Psoas muscle (tissue), 8 donors: ENCODE measurements around the gene LAMP5. TPM values are rescaled to one million over a fixed set of nuclear protein-coding genes. Genes with fewer than 3 reads are reported as not detected.

Experiments
- ATAC-seq, 4 donors: fragments of 200-7000 bp; cut with Tn5 transposase; one replicate each; pipeline ENCODE4 v1.9.1; 2020; ENCODE audit warnings: moderate library complexity in 3 of 4, mild to moderate bottlenecking in 2 of 4
- DNase-seq, 2 donors: peaks; one replicate each; pipeline ENCODE4 v3.0.0-alpha.2; 2020
- H3K27ac ChIP-seq: fragments of 200-600 bp; one replicate; pipeline ENCODE4 v1.8.0; 2022
- H3K27me3 ChIP-seq, 3 donors: fragments of 200-600 bp in 1 of 3; one replicate each; pipeline versions ENCODE4 v1.6.1 to v1.8.0; 2013 to 2022; ENCODE audit warnings: low read length in 2 of 3, mild to moderate bottlenecking in 2 of 3, moderate library complexity in 1 of 3; ENCODE audit not compliant: insufficient read depth in 3 of 3
- H3K36me3 ChIP-seq, 2 donors: fragments of 200-600 bp in 1 of 2; one replicate each; pipeline versions ENCODE4 v1.6.1 to v1.8.0; 2013 to 2022; ENCODE audit warnings: low read depth in 1 of 2, mild to moderate bottlenecking in 1 of 2, moderate library complexity in 1 of 2; ENCODE audit not compliant: insufficient read depth in 1 of 2
- H3K4me1 ChIP-seq: fragments of 200-600 bp; one replicate; pipeline ENCODE4 v1.8.0; 2022
- H3K4me3 ChIP-seq: fragments of 200-600 bp; one replicate; pipeline ENCODE4 v1.8.0; 2022; ENCODE audit warnings: mild to moderate bottlenecking
- H3K9me3 ChIP-seq: fragments of 200-600 bp; one replicate; pipeline ENCODE4 v1.8.0; 2022
- CTCF ChIP-seq: fragments of 200-600 bp; IDR thresholded peaks from one replicate; pipeline ENCODE4 v1.8.0; 2022; ENCODE audit warnings: antibody characterized with exemption
- WGBS, 3 donors: extraction: QIAGEN DNeasy Blood & Tissue Kit; methylation state at CpG; one replicate each; pipeline versions ENCODE4 v1.1.6 to v1.1.7; 2013; 5-methylcytosine and 5-hydroxymethylcytosine counted together
- intact Hi-C, 2 donors: fragments of 100-400 bp; cut with DNase I; formaldehyde crosslinking; loops; one replicate each; pipeline versions ENCODE4 v1.11.0 to v1.14.2; 2022
- polyA plus RNA-seq, 3 donors: library from polyadenylated mRNA; stranded (reverse); fragments of 200-250 nt; gene quantifications; one replicate each; pipeline ENCODE4 v1.2.3, GENCODE V29; 2013
- total RNA-seq, 4 donors: library from RNA; stranded (reverse); fragmentation: NEBNext Ultra II Directional in 2 of 4; extraction: Animal tissue kit (Norgen Biotek cat#: 25700) in 2 of 4; gene quantifications; one replicate each; pipeline versions ENCODE4 v1.2.1 to v1.2.4, GENCODE V29; 2021 to 2023
- donor health status: healthy with polysubstance abuse.
- donor health status: DM: no; HTN: no; CAD: no; lungs with moderate emphysema.
- donor health status: Bipolar disorder and iron deficiency.
- donor health status: healthy.
- donor health status: DM: yes; HTN: yes; CAD: no.
- donor health status: DM: no; HTN: no; CAD: no.
- donor health status: DM: no; HTN: no; CAD: no.
- donor health status: DM: yes; HTN: yes; CAD: no.

The LAMP5 gene
- total and polyA plus RNA-seq, 7 donors: 0.01 TPM; not detected in 6

- no peak for DNase-seq
- 2% methylated on average over 13 of the region's 13 CpGs for WGBS, 3 donors
- Histone ChIP-seq H3K36me3 (no peaks in the 10 kb centered on the region), H3K27ac (no peak overlapping the region), H3K27me3 (peaks cover 13 to 69% (median 16%) of the 10 kb centered on the region in 3 donors), H3K4me3 (no peak overlapping the region), H3K9me3 (no peaks in the 10 kb centered on the region), H3K4me1 (no peaks in the 10 kb centered on the region)
- intact Hi-C loops: no loop called here
- ATAC-seq: no peak
- TF ChIP-seq CTCF: no peak
Observed at GRCh38 chr20:9515214-9515585, 810 bp downstream of the LAMP5 start.

- intact Hi-C loops: no loop called here
- ATAC-seq (no peak), DNase-seq (no peak)
- H3K27me3 ChIP-seq: peaks cover 9 to 68% (median 17%) of the 10 kb centered on the region in 3 donors
- H3K36me3 ChIP-seq: no peaks in the 10 kb centered on the region
- H3K4me1 ChIP-seq: no peaks in the 10 kb centered on the region
- 2 to 3% (median 2%) methylated on average over 38 of the region's 38 CpGs for WGBS, 3 donors
- no peaks in the 10 kb centered on the region for H3K9me3 ChIP-seq
- peak overlapping the region; percentile 22 for H3K4me3 ChIP-seq
- no peak overlapping the region for H3K27ac ChIP-seq
- no peak for TF ChIP-seq CTCF
Observed at GRCh38 chr20:9515741-9516233, 1.4 kb downstream of the LAMP5 start.

GRCh38 chr20:9516234-9516871 lies 2.0 kb downstream of the LAMP5 start:
- H3K27me3 ChIP-seq: peaks cover 6 to 69% (median 19%) of the 10 kb centered on the region in 3 donors
- H3K9me3 ChIP-seq: no peaks in the 10 kb centered on the region
- no peak for TF ChIP-seq CTCF
- peak overlapping the region; percentile 22 for H3K4me3 ChIP-seq
- H3K36me3 ChIP-seq: no peaks in the 10 kb centered on the region
- no peak for ATAC-seq
- H3K4me1 ChIP-seq: no peaks in the 10 kb centered on the region
- WGBS, 3 donors: 4 to 6% (median 6%) methylated on average over 28 of the region's 28 CpGs
- intact Hi-C loops: no loop called here
- DNase-seq: no peak
- H3K27ac ChIP-seq: no peak overlapping the region

- no peaks in the 10 kb centered on the region for H3K36me3 ChIP-seq
- ATAC-seq: no peak
- no peak for TF ChIP-seq CTCF
- no peaks in the 10 kb centered on the region for H3K4me1 ChIP-seq
- intact Hi-C loops: no loop called here
- H3K27me3 ChIP-seq: peaks cover 6 to 68% (median 19%) of the 10 kb centered on the region in 3 donors
- WGBS, 3 donors: 36 to 49% (median 44%) methylated on average over 8 of the region's 8 CpGs
- no peak for DNase-seq
- H3K9me3 ChIP-seq: no peaks in the 10 kb centered on the region
- H3K4me3 ChIP-seq: no peak overlapping the region
- no peak overlapping the region for H3K27ac ChIP-seq
Observed at GRCh38 chr20:9517297-9518162, 3.1 kb downstream of the LAMP5 start.
